ENCODE measurements around the gene CTXND1.

The CTXND1 gene

DNA sequence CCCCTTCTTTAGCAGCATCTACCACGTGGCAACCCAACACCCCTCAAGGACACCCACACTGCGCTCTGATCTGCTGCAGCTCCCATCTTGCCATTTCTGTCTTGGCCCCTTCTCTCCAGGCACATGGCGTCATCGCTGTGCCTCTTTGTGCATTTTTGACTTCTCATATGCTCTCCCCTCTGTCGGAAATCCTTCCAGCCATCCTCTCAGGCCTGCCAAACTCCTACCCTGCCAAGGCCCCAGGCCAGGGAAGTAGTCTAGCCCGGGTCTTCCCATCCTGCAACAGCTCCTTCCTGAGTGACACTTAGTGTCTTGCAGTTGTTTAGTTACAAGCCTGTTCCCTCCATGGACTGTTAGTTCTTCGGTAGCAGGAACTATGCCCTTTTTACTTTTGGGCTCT lies 34.0 kb upstream of the CTXND1 start:
- TF ChIP-seq FOXM1 (IDR thresholded peaks at IDR 0.05; ENCODE audit: borderline replicate concordance, low read depth) (no peak), CEBPB (IDR thresholded peaks at IDR 0.05) (no peak), NFIC (IDR thresholded peaks at IDR 0.05) (no peak), EP300 (IDR thresholded peaks at IDR 0.05; ENCODE audit: borderline replicate concordance) (no peak), RAD21 (IDR thresholded peaks at IDR 0.05; ENCODE audit: low read depth) (no peak), CREB1 (IDR thresholded peaks at IDR 0.05; ENCODE audit: low read depth) (no peak)
- TF ChIP-seq, protein P1, sequence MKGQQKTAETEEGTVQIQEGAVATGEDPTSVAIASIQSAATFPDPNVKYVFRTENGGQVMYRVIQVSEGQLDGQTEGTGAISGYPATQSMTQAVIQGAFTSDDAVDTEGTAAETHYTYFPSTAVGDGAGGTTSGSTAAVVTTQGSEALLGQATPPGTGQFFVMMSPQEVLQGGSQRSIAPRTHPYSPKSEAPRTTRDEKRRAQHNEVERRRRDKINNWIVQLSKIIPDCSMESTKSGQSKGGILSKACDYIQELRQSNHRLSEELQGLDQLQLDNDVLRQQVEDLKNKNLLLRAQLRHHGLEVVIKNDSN (IDR thresholded peaks at IDR 0.05), result no peak

DNA sequence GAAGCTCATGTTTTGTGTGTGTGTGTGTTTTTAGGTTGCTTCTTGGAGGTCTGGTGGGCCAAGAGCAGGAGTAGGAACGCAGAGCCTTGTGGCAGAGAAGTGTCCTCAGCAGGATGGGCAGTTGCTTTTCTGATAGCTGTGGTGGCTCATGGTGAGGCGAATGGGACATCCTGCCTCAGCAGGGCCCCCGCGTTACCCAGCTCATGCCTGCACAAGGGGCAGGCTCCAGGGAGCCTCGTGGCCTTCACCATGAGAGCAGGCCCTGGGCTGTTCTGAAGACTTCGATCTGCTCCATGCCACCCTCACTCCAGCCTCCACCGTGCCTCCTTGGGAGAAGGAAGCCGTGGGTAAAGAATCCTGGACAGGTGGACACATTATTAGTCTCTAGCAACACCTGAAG lies 33.4 kb upstream of the CTXND1 start:
- no peak for TF ChIP-seq ZBTB7A (IDR thresholded peaks at IDR 0.05; ENCODE audit: low read depth)
- no peak for TF ChIP-seq EGR1 (IDR thresholded peaks at IDR 0.05)
- TF ChIP-seq TEAD4 (IDR thresholded peaks at IDR 0.05), result no peak
- TF ChIP-seq FOXM1 (IDR thresholded peaks at IDR 0.05; ENCODE audit: borderline replicate concordance, low read depth), result no peak
- TF ChIP-seq TAF1 (IDR thresholded peaks at IDR 0.05; ENCODE audit: low read depth), result no peak
- no peak for TF ChIP-seq NFIC (IDR thresholded peaks at IDR 0.05)
- no peak for TF ChIP-seq EP300 (IDR thresholded peaks at IDR 0.05; ENCODE audit: borderline replicate concordance)
- TF ChIP-seq CEBPB (IDR thresholded peaks at IDR 0.05), result no peak
- TF ChIP-seq, protein P2, sequence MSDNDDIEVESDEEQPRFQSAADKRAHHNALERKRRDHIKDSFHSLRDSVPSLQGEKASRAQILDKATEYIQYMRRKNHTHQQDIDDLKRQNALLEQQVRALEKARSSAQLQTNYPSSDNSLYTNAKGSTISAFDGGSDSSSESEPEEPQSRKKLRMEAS (IDR thresholded peaks at IDR 0.05), result no peak

DNA sequence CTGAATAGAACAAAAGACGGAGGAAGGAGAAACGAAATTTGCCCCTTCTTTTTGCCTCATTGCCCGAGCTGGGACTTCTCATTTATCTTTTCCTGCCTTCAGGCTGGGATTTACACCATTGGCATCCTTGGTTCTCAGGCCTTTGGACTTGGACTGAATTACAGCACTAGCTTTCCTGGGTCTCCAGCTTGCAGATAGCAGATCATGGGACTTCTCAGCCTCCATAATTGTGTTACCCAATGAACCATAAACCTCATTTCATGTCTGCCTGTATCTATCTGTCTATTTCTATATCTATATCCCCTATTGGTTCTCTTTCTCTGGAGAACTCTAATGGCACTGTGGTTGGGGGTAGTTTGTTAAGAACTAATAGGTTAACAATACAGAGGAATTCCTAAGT lies 31.5 kb upstream of the CTXND1 start:
- TF ChIP-seq, protein P1 (IDR thresholded peaks at IDR 0.05), result no peak
- TF ChIP-seq TCF12 (IDR thresholded peaks at IDR 0.05; ENCODE audit: low read depth) (no peak), CREB1 (IDR thresholded peaks at IDR 0.05; ENCODE audit: low read depth) (no peak), EP300 (IDR thresholded peaks at IDR 0.05; ENCODE audit: borderline replicate concordance) (no peak), TAF1 (IDR thresholded peaks at IDR 0.05; ENCODE audit: low read depth) (no peak), ZBTB7A (IDR thresholded peaks at IDR 0.05; ENCODE audit: low read depth) (no peak), CEBPB (IDR thresholded peaks at IDR 0.05) (no peak), NFIC (IDR thresholded peaks at IDR 0.05) (no peak), FOXM1 (IDR thresholded peaks at IDR 0.05; ENCODE audit: borderline replicate concordance, low read depth) (no peak)
- TF ChIP-seq, protein P2 (IDR thresholded peaks at IDR 0.05), result no peak

DNA sequence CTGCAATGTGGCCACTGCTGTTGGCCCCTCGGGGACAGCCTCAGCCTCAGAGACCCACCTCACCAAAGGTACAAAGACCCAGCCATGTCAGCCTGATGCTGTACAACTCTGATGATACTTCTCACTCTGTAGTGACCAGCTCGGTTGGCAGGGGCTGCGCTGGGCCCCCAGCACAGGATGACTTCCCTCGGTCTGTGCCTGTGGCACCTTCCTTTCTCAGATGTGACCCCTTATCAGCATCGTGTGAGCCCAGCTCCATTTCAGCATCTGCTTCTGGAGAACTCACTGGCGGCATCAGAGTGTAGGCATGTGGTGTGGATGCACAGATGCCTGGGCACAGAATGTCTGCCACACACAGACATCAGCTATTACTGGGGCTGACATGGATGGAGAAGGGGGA lies 25.1 kb upstream of the CTXND1 start:
- TF ChIP-seq, protein P2 (IDR thresholded peaks at IDR 0.05), result no peak
- TF ChIP-seq YY1 (IDR thresholded peaks at IDR 0.05; ENCODE audit: low read depth), result no peak
- no peak for TF ChIP-seq CREB1 (IDR thresholded peaks at IDR 0.05; ENCODE audit: low read depth)
- TF ChIP-seq TCF12 (IDR thresholded peaks at IDR 0.05; ENCODE audit: low read depth), result no peak
- TF ChIP-seq FOXM1 (IDR thresholded peaks at IDR 0.05; ENCODE audit: borderline replicate concordance, low read depth), result no peak
- TF ChIP-seq NFIC (IDR thresholded peaks at IDR 0.05), result no peak
- TF ChIP-seq CEBPB (IDR thresholded peaks at IDR 0.05), result no peak
- TF ChIP-seq, protein P1 (IDR thresholded peaks at IDR 0.05), result no peak
- TF ChIP-seq EGR1 (IDR thresholded peaks at IDR 0.05), result no peak

DNA sequence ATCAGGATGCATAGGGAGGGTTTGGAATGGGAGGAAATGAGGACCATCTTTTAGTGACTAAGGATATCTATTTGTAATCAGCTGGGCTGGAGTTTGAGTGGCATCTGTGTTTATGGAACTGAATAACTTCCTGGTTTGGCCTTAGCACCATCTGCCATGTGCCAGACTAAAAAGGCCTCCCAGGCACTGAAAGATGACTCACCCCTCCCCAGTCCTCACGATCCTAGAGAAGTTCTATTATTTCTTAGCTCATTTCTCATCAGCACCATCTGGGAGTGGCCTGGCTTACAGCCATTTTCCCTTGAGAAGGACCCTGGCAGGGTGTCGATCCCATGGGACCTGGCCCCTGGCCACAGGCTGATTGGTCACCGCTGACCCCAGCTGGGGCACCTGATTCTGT lies 23.9 kb upstream of the CTXND1 start:
- no peak for TF ChIP-seq CEBPB (IDR thresholded peaks at IDR 0.05)
- TF ChIP-seq EGR1 (IDR thresholded peaks at IDR 0.05), result no peak
- TF ChIP-seq YY1 (IDR thresholded peaks at IDR 0.05; ENCODE audit: low read depth), result no peak
- TF ChIP-seq, protein P2 (IDR thresholded peaks at IDR 0.05), result no peak
- TF ChIP-seq, protein P3, sequence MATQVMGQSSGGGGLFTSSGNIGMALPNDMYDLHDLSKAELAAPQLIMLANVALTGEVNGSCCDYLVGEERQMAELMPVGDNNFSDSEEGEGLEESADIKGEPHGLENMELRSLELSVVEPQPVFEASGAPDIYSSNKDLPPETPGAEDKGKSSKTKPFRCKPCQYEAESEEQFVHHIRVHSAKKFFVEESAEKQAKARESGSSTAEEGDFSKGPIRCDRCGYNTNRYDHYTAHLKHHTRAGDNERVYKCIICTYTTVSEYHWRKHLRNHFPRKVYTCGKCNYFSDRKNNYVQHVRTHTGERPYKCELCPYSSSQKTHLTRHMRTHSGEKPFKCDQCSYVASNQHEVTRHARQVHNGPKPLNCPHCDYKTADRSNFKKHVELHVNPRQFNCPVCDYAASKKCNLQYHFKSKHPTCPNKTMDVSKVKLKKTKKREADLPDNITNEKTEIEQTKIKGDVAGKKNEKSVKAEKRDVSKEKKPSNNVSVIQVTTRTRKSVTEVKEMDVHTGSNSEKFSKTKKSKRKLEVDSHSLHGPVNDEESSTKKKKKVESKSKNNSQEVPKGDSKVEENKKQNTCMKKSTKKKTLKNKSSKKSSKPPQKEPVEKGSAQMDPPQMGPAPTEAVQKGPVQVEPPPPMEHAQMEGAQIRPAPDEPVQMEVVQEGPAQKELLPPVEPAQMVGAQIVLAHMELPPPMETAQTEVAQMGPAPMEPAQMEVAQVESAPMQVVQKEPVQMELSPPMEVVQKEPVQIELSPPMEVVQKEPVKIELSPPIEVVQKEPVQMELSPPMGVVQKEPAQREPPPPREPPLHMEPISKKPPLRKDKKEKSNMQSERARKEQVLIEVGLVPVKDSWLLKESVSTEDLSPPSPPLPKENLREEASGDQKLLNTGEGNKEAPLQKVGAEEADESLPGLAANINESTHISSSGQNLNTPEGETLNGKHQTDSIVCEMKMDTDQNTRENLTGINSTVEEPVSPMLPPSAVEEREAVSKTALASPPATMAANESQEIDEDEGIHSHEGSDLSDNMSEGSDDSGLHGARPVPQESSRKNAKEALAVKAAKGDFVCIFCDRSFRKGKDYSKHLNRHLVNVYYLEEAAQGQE (IDR thresholded peaks at IDR 0.05; ENCODE audit: low read depth), result no peak
- no peak for TF ChIP-seq CREB1 (IDR thresholded peaks at IDR 0.05; ENCODE audit: low read depth)
- TF ChIP-seq RAD21 (IDR thresholded peaks at IDR 0.05; ENCODE audit: low read depth), result no peak
- TF ChIP-seq, protein P1 (IDR thresholded peaks at IDR 0.05), result no peak

DNA sequence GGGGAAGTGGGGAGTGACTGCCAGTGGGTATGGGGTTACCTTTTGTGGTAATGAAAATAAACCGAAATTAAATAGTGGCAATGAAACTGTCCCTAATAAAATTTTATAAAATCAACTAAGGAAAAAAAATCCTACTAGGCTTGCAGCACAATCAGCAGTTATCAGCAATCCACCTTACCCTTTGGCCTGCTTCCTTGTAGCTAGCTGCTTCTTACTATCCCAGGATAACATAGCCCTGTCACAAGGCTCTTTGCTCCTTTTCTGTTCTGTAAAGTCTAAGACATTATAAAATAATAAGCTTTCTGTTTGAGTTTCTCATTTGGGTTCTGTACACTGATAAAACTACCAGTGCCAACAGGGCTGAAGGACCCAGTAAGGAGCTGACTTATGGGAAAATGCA lies 23.0 kb upstream of the CTXND1 start:
- TF ChIP-seq EGR1 (IDR thresholded peaks at IDR 0.05) (no peak), TCF12 (IDR thresholded peaks at IDR 0.05; ENCODE audit: low read depth) (no peak), TAF1 (IDR thresholded peaks at IDR 0.05; ENCODE audit: low read depth) (no peak), CREB1 (IDR thresholded peaks at IDR 0.05; ENCODE audit: low read depth) (no peak), CEBPB (IDR thresholded peaks at IDR 0.05) (no peak), YY1 (IDR thresholded peaks at IDR 0.05; ENCODE audit: low read depth) (no peak), NFIC (IDR thresholded peaks at IDR 0.05) (no peak), FOXM1 (IDR thresholded peaks at IDR 0.05; ENCODE audit: borderline replicate concordance, low read depth) (no peak), EP300 (IDR thresholded peaks at IDR 0.05; ENCODE audit: borderline replicate concordance) (no peak), RAD21 (IDR thresholded peaks at IDR 0.05; ENCODE audit: low read depth) (no peak), ZBTB7A (IDR thresholded peaks at IDR 0.05; ENCODE audit: low read depth) (no peak), TEAD4 (IDR thresholded peaks at IDR 0.05) (no peak)
- TF ChIP-seq, protein P2 (IDR thresholded peaks at IDR 0.05), result no peak
- TF ChIP-seq, protein P3 (IDR thresholded peaks at IDR 0.05; ENCODE audit: low read depth), result no peak
- TF ChIP-seq, protein P1 (IDR thresholded peaks at IDR 0.05), result no peak

Measured in Ishikawa (cell line).